Esophagus mucosa (tissue), 1 donor: ENCODE results near the gene DNAJB5. TPM values are rescaled to one million over a fixed set of nuclear protein-coding genes. Genes with fewer than 3 reads are reported as not detected.
A peak's percentile ranks its signal among the peaks of the same experiment; 100 is the strongest.
"Not testable (repeated sequence)": the region's sequence is repeated elsewhere in the genome, so short reads cannot be mapped to it uniquely, and the experiment has no call there.

Experiments
- ATAC-seq: fragments of 200-7000 bp; cut with Tn5 transposase; one replicate; pipeline ENCODE4 v1.9.1; 2020
- total RNA-seq: library from RNA; stranded (reverse); gene quantifications from one replicate; pipeline ENCODE4 v1.2.4, GENCODE V29; 2023
- donor health status: DM: yes; HTN: yes; CAD: no.

DNAJB5 gene
- total RNA-seq, 1 donor from 2014 or later: 3.4 TPM

GRCh38 chr9:35000535-35001284, 11.2 kb downstream of the DNAJB5 start:
- peak; percentile 86 for ATAC-seq

GRCh38 chr9:35001285-35001677, 11.7 kb downstream of the DNAJB5 start:
- peak; percentile 30 for ATAC-seq

- peak; percentile 80 for ATAC-seq
Observed at GRCh38 chr9:35001803-35002502, 12.4 kb downstream of the DNAJB5 start.

GRCh38 chr9:35002623-35003022, 13.1 kb downstream of the DNAJB5 start:
- no peak for ATAC-seq

GRCh38 chr9:35004299-35004698, 14.8 kb downstream of the DNAJB5 start:
- ATAC-seq: not testable (repeated sequence)

- ATAC-seq: no peak
Observed at GRCh38 chr9:35010351-35010958, 20.9 kb downstream of the DNAJB5 start.

GRCh38 chr9:35014517-35014916, 25.0 kb downstream of the DNAJB5 start:
- ATAC-seq: no peak

- ATAC-seq: not testable (repeated sequence)
Observed at GRCh38 chr9:35023443-35023842, 33.9 kb downstream of the DNAJB5 start.

- ATAC-seq: no peak
Observed at GRCh38 chr9:35026671-35027070, 37.1 kb downstream of the DNAJB5 start.

GRCh38 chr9:35027374-35027773, 37.8 kb downstream of the DNAJB5 start:
- no peak for ATAC-seq

- ATAC-seq: no peak
Observed at GRCh38 chr9:35027860-35028259, 38.3 kb downstream of the DNAJB5 start.

GRCh38 chr9:35028341-35028740, 38.8 kb downstream of the DNAJB5 start:
- peak; percentile 25 for ATAC-seq

GRCh38 chr9:35029241-35029640, 39.7 kb downstream of the DNAJB5 start:
- peak; percentile 42 for ATAC-seq

- ATAC-seq: peak; percentile 19
Observed at GRCh38 chr9:35029852-35030251, 40.3 kb downstream of the DNAJB5 start.

- ATAC-seq: no peak
Observed at GRCh38 chr9:35033101-35033500, 43.6 kb downstream of the DNAJB5 start.

GRCh38 chr9:35035851-35036701, 46.5 kb downstream of the DNAJB5 start:
- ATAC-seq: peak; percentile 58

- peak; percentile 56 for ATAC-seq
Observed at GRCh38 chr9:35042081-35042604, 52.6 kb downstream of the DNAJB5 start.

- ATAC-seq: no peak
Observed at GRCh38 chr9:35042891-35043545, 53.5 kb downstream of the DNAJB5 start.

GRCh38 chr9:35044071-35044470, 54.5 kb downstream of the DNAJB5 start:
- ATAC-seq: no peak
